GM12878 (cell line): ENCODE results near the gene HMCN2. TPM values are rescaled to one million over a fixed set of nuclear protein-coding genes. Genes with fewer than 3 reads are reported as not detected.

Experiments
- ATAC-seq: fragments of 200-7000 bp; cut with Tn5 transposase; 3 replicates; pipeline ENCODE4 v1.9.1; 2020; ENCODE audit warnings: mild to moderate bottlenecking, moderate library complexity
- BruUV-seq: library from RNA; stranded (reverse); fragments of 400-500 nt; replicated peaks from 2 replicates; lab custom pipeline; 2021; lab: Mats Ljungman, UMichigan
- CTCF ChIA-PET: fragments of 300-600 bp; sonication (Branson Sonifier 250); formaldehyde crosslinking; extraction: SDS; loops from one replicate; lab custom pipeline; 2021; ENCODE audit warnings: inconsistent platforms; lab: Yijun Ruan, JAX
- POLR2A ChIA-PET: fragments of 350-600 bp; formaldehyde crosslinking; extraction: SDS; loops from one replicate; lab custom pipeline; 2021; ENCODE audit warnings: inconsistent platforms; lab: Charles Lee
- RAD21 ChIA-PET: fragments of 300-600 bp; sonication (Branson Sonifier 250); formaldehyde crosslinking; loops from one replicate; lab custom pipeline; 2023; ENCODE audit warnings: antibody characterized with exemption; ENCODE audit not compliant: unreplicated experiment; lab: Charles Lee
- SMC1A ChIA-PET: fragments of 300-600 bp; sonication (Branson Sonifier 250); formaldehyde crosslinking; loops from one replicate; lab custom pipeline; 2023; ENCODE audit not compliant: unreplicated experiment, uncharacterized antibody; lab: Charles Lee
- DNase-seq: peaks from one replicate; pipeline ENCODE4 v3.0.0-alpha.2; 2011; ENCODE audit warnings: low read depth, low spot score
- FAIRE-seq: peaks from 3 replicates; lab custom pipeline; 2011; peaks lifted over from hg19 to GRCh38; lab: Jason Lieb, UNC
- H2AFZ ChIP-seq: 2 replicates; pipeline ENCODE4 v1.6.0; 2011; ENCODE audit warnings: low read depth, low read length, control low read depth; ENCODE audit not compliant: control insufficient read depth
- H3K27ac ChIP-seq: 2 replicates; pipeline ENCODE4 v1.5.1; 2011; ENCODE audit warnings: control low read depth; ENCODE audit not compliant: control insufficient read depth, insufficient read depth
- H3K27me3 ChIP-seq, 2 experiments: replicated peaks in 1 of 2; 2 replicates each; pipeline versions ENCODE4 v1.6.0 to v1.6.1; 2011; ENCODE audit warnings: low read length in 1 of 2; ENCODE audit not compliant: control insufficient read depth in 2 of 2, insufficient read depth in 2 of 2
- H3K36me3 ChIP-seq, 2 experiments: 2 replicates each; pipeline ENCODE4 v1.5.1; 2011; ENCODE audit warnings: low read length in 1 of 2; ENCODE audit not compliant: control insufficient read depth in 2 of 2, insufficient read depth in 2 of 2
- H3K4me1 ChIP-seq: 2 replicates; pipeline ENCODE4 v1.6.1; 2011; ENCODE audit warnings: mild to moderate bottlenecking, low read length, moderate library complexity, mixed read lengths; ENCODE audit not compliant: control insufficient read depth, insufficient read depth
- H3K4me2 ChIP-seq: 2 replicates; pipeline ENCODE4 v1.6.0; 2011; ENCODE audit warnings: control low read depth; ENCODE audit not compliant: control insufficient read depth, insufficient read depth
- H3K4me3 ChIP-seq: fragments of 200-600 bp; sonication (generic); 2 replicates; pipeline ENCODE4 v1.5.1; 2016
- H3K79me2 ChIP-seq: 2 replicates; pipeline ENCODE4 v1.6.0; 2011; ENCODE audit warnings: low read length; ENCODE audit not compliant: control insufficient read depth, insufficient read depth
- H3K9ac ChIP-seq: 2 replicates; pipeline ENCODE4 v1.8.0; 2011; ENCODE audit warnings: low read length, control low read depth, mixed read lengths; ENCODE audit not compliant: control insufficient read depth, insufficient read depth
- H3K9me3 ChIP-seq: replicated peaks from 3 replicates; pipeline ENCODE4 v1.5.1; 2011; ENCODE audit warnings: mild to moderate bottlenecking, low read length; ENCODE audit not compliant: control insufficient read depth, insufficient read depth
- H4K20me1 ChIP-seq: 2 replicates; pipeline ENCODE4 v1.6.0; 2011; ENCODE audit not compliant: control insufficient read depth, insufficient read depth
- ATF3 ChIP-seq: IDR thresholded peaks from 2 replicates; pipeline ENCODE4 v1.6.1; 2011; ENCODE audit warnings: low read depth, mild to moderate bottlenecking, low read length, moderate library complexity, borderline replicate concordance; ENCODE audit errors: extremely low read depth
- BCL11A ChIP-seq: IDR thresholded peaks from 2 replicates; pipeline ENCODE4 v1.6.1; 2011; ENCODE audit warnings: low read depth, low read length
- ESRRA ChIP-seq: IDR thresholded peaks from 2 replicates; pipeline ENCODE4 v1.6.1; 2012; ENCODE audit warnings: mild to moderate bottlenecking, low read length, improper control_type of control experiment
- LARP7 ChIP-seq: fragments of 450-650 bp; IDR thresholded peaks from 2 replicates; pipeline ENCODE4 v1.6.1; 2017; ENCODE audit warnings: mild to moderate bottlenecking
- MEF2B ChIP-seq: fragments of 450-650 bp; IDR thresholded peaks from 2 replicates; pipeline ENCODE4 v1.6.1; 2018; ENCODE audit warnings: mild to moderate bottlenecking, moderate library complexity; ENCODE audit not compliant: partially characterized antibody, poor library complexity, severe bottlenecking
- RELA ChIP-seq: fragments of 450-650 bp; IDR thresholded peaks from 2 replicates; pipeline ENCODE4 v1.8.0; 2014; ENCODE audit warnings: borderline replicate concordance; ENCODE audit not compliant: partially characterized antibody
- WGBS: methylation state at CpG from one replicate; pipeline ENCODE4 v1.1.6; 2016; ENCODE audit warnings: low lambda C conversion rate; ENCODE audit not compliant: insufficient replicate concordance, insufficient coverage; ENCODE audit errors: missing lambda C conversion rate; 5-methylcytosine and 5-hydroxymethylcytosine counted together
- in situ Hi-C: fragments of 300-500 bp; cut with MboI; formaldehyde crosslinking; loops from 9 replicates; pipeline ENCODE4 v1.14.3; 2018; ENCODE audit warnings: mixed read lengths
- intact Hi-C: fragments of 100-400 bp; cut with micrococcal nuclease; formaldehyde crosslinking; loops from one replicate; pipeline ENCODE4 v1.14.2; 2022; ENCODE audit not compliant: unreplicated experiment
- polyA plus RNA-seq, 11 experiments: library from polyadenylated mRNA; depleted of rRNA in 4 of 11; unstranded in 6 of 11; stranded (reverse) in 5 of 11; fragments of >200 nt; fragmentation: Nextera tagmentation in 4 of 11; fragmentation: Illumina TruSeq in 1 of 11; extraction: Ambion mirVana in 4 of 11; extraction: Trizol in 1 of 11; gene quantifications; 1 replicate in 1 of 11; 2 replicates in 10 of 11; pipeline versions ENCODE4 v1.2.1 to v1.2.3, GENCODE V29; 2011 to 2016; ENCODE audit warnings: inconsistent platforms in 2 of 11, missing spikeins in 2 of 11, low read depth in 1 of 11
- total RNA-seq, 4 experiments: library from RNA; depleted of rRNA in 3 of 4; stranded (reverse); fragments of >200 nt in 3 of 4; fragmentation: Illumina TruSeq in 1 of 4; extraction: Trizol in 1 of 4; gene quantifications; 2 replicates each; pipeline versions ENCODE4 v1.2.1 to v1.2.3, GENCODE V29; 2013 to 2021
- TF ChIP-seq, protein P1 (sequence below): IDR thresholded peaks from 2 replicates; pipeline ENCODE4 v1.6.1; 2012; ENCODE audit warnings: low read depth, low read length, improper control_type of control experiment
- TF ChIP-seq, protein P2 (sequence below), 3 experiments: IDR thresholded peaks in 2 of 3; conservative IDR thresholded peaks in 1 of 3; 2 replicates each; pipeline ENCODE4 v1.5.1; 2011; ENCODE audit warnings: low read depth in 3 of 3, low read length in 3 of 3, mild to moderate bottlenecking in 3 of 3, control low read depth in 2 of 3, moderate library complexity in 2 of 3, inconsistent platforms in 1 of 3, mixed read lengths in 1 of 3; ENCODE audit not compliant: control insufficient read depth in 2 of 3, insufficient read depth in 1 of 3; ENCODE audit errors: extremely low read depth in 1 of 3
- TF ChIP-seq, protein P3 (sequence below): IDR thresholded peaks from 2 replicates; pipeline ENCODE4 v1.6.1; 2012; ENCODE audit warnings: improper control_type of control experiment, low read depth, low read length; ENCODE audit not compliant: insufficient replicate concordance

Gene HMCN2
- total and polyA plus RNA-seq, 10 of the 15 experiments (the other 5 are each of a cell fraction or from before 2014, with no cell fraction given): 0.04 TPM; not detected in 9

- BruUV-seq: no TSS peak
- ChIA-PET CTCF (interaction anchor here (0.9 to 9.4 kb wide), 3 partner anchors 43 to 587 kb away, joined by 3 to 111 read pairs (median 3); no protein-coding TSS in a partner anchor), SMC1A (interaction anchor here (1.1 kb wide), 1 partner anchor 403 kb away, joined by 3 read pairs; no protein-coding TSS in a partner anchor), POLR2A (no interaction called here), RAD21 (no interaction called here)
- Histone ChIP-seq H3K27ac (no peak overlapping the region), H3K36me3 (no peaks in the 10 kb centered on the region), H3K79me2 (no peaks in the 10 kb centered on the region), H3K4me3 (no peak overlapping the region), H2AFZ (no peak overlapping the region), H4K20me1 (no peaks in the 10 kb centered on the region), H3K4me1 (no peaks in the 10 kb centered on the region), H3K4me2 (no peak overlapping the region), H3K9ac (no peak overlapping the region), H3K9me3 (no peaks in the 10 kb centered on the region), H3K27me3 (peaks cover 0 to 2% of the 10 kb centered on the region in 2 experiments; a peak in 1 of 4 replicates)
- WGBS: 49% methylated on average over 8 of the region's 8 CpGs
- FAIRE-seq (no peak), ATAC-seq (no peak), DNase-seq (no peak)
- in situ Hi-C loops: loop anchor here (10.0 kb wide), 2 partner anchors 226 to 406 kb away; no protein-coding TSS in a partner anchor
- intact Hi-C loops: no loop called here
- TF ChIP-seq, protein P1, sequence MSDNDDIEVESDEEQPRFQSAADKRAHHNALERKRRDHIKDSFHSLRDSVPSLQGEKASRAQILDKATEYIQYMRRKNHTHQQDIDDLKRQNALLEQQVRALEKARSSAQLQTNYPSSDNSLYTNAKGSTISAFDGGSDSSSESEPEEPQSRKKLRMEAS: no peak
- TF ChIP-seq MEF2B: no peak
- TF ChIP-seq, protein P2, sequence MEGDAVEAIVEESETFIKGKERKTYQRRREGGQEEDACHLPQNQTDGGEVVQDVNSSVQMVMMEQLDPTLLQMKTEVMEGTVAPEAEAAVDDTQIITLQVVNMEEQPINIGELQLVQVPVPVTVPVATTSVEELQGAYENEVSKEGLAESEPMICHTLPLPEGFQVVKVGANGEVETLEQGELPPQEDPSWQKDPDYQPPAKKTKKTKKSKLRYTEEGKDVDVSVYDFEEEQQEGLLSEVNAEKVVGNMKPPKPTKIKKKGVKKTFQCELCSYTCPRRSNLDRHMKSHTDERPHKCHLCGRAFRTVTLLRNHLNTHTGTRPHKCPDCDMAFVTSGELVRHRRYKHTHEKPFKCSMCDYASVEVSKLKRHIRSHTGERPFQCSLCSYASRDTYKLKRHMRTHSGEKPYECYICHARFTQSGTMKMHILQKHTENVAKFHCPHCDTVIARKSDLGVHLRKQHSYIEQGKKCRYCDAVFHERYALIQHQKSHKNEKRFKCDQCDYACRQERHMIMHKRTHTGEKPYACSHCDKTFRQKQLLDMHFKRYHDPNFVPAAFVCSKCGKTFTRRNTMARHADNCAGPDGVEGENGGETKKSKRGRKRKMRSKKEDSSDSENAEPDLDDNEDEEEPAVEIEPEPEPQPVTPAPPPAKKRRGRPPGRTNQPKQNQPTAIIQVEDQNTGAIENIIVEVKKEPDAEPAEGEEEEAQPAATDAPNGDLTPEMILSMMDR (IDR thresholded peaks at IDR 0.05 in 2 of 3, conservative IDR thresholded peaks at IDR 0.05 in 1 of 3; ENCODE audit: control insufficient read depth in 2 of 3, extremely low read depth in 1 of 3, insufficient read depth in 1 of 3, low read depth in 3 of 3, low read length in 3 of 3): no peak
- TF ChIP-seq LARP7: no peak
- no peak for TF ChIP-seq RELA
- no peak for TF ChIP-seq ATF3
- TF ChIP-seq, protein P3, sequence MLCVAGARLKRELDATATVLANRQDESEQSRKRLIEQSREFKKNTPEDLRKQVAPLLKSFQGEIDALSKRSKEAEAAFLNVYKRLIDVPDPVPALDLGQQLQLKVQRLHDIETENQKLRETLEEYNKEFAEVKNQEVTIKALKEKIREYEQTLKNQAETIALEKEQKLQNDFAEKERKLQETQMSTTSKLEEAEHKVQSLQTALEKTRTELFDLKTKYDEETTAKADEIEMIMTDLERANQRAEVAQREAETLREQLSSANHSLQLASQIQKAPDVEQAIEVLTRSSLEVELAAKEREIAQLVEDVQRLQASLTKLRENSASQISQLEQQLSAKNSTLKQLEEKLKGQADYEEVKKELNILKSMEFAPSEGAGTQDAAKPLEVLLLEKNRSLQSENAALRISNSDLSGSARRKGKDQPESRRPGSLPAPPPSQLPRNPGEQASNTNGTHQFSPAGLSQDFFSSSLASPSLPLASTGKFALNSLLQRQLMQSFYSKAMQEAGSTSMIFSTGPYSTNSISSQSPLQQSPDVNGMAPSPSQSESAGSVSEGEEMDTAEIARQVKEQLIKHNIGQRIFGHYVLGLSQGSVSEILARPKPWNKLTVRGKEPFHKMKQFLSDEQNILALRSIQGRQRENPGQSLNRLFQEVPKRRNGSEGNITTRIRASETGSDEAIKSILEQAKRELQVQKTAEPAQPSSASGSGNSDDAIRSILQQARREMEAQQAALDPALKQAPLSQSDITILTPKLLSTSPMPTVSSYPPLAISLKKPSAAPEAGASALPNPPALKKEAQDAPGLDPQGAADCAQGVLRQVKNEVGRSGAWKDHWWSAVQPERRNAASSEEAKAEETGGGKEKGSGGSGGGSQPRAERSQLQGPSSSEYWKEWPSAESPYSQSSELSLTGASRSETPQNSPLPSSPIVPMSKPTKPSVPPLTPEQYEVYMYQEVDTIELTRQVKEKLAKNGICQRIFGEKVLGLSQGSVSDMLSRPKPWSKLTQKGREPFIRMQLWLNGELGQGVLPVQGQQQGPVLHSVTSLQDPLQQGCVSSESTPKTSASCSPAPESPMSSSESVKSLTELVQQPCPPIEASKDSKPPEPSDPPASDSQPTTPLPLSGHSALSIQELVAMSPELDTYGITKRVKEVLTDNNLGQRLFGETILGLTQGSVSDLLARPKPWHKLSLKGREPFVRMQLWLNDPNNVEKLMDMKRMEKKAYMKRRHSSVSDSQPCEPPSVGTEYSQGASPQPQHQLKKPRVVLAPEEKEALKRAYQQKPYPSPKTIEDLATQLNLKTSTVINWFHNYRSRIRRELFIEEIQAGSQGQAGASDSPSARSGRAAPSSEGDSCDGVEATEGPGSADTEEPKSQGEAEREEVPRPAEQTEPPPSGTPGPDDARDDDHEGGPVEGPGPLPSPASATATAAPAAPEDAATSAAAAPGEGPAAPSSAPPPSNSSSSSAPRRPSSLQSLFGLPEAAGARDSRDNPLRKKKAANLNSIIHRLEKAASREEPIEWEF: no peak
- no peak for TF ChIP-seq BCL11A
- no peak for TF ChIP-seq ESRRA
Observed at GRCh38 chr9:130459151-130459550, 193.6 kb downstream of the HMCN2 start.
